ENCODE data around the gene PCDH15.

- TF ChIP-seq EZH2 (IDR thresholded peaks at IDR 0.05; ENCODE audit: borderline replicate concordance, low read depth, low read length, poor library complexity, severe bottlenecking) = no peak
- TF ChIP-seq CTCF (conservative IDR thresholded peaks at IDR 0.05; ENCODE audit: low read depth, low read length) = no peak
These were observed 734.4 kb downstream of the PCDH15 start for GRCh38 chr10:54066646-54067045.

Measured in A673 (cell line).